Neural cell (in vitro differentiated cells): Measurements from ENCODE around the gene CFDP1. TPM values are rescaled to one million over a fixed set of nuclear protein-coding genes. Genes with fewer than 3 reads are reported as not detected.

Experiments used
- H2AFZ ChIP-seq: fragments of 200-600, 300-800 bp; sonication (generic), shearing (Covaris generic); 2 replicates; pipeline ENCODE4 v1.6.0; 2014; ENCODE audit warnings: low read depth, mild to moderate bottlenecking, antibody characterized with exemption, low read length, moderate library complexity
- H3F3A ChIP-seq: fragments of 200-600 bp; shearing (Covaris generic); 2 replicates; pipeline ENCODE4 v1.6.1; 2016; ENCODE audit warnings: mild to moderate bottlenecking, moderate library complexity, mixed read lengths, antibody characterized with exemption, low read length; ENCODE audit not compliant: insufficient read depth, poor library complexity, severe bottlenecking
- H3K27ac ChIP-seq: fragments of 200-600, 300-800 bp; sonication (generic), shearing (Covaris generic); 2 replicates; pipeline ENCODE4 v1.5.1; 2014; ENCODE audit warnings: mild to moderate bottlenecking, low read length, moderate library complexity
- H3K27me3 ChIP-seq: fragments of 300-800, 200-600 bp; sonication (generic), shearing (Covaris generic); 2 replicates; pipeline ENCODE4 v1.6.0; 2014; ENCODE audit warnings: mild to moderate bottlenecking, low read depth, low read length, moderate library complexity; ENCODE audit not compliant: insufficient read depth
- H3K36me3 ChIP-seq: fragments of 300-800, 200-600 bp; sonication (generic), shearing (Covaris generic); 2 replicates; pipeline ENCODE4 v1.5.1; 2014; ENCODE audit warnings: mild to moderate bottlenecking, antibody characterized with exemption, low read length, moderate library complexity; ENCODE audit not compliant: insufficient read depth
- H3K4me2 ChIP-seq: fragments of 300-800, 200-600 bp; sonication (generic), shearing (Covaris generic); 2 replicates; pipeline ENCODE4 v1.6.0; 2014; ENCODE audit warnings: mild to moderate bottlenecking, low read length
- H3K4me3 ChIP-seq: fragments of 300-800, 200-600 bp; sonication (generic), shearing (Covaris generic); 2 replicates; pipeline ENCODE4 v1.5.1; 2014; ENCODE audit warnings: mild to moderate bottlenecking, low read length, moderate library complexity
- H3K79me2 ChIP-seq: fragments of 200-600 bp; shearing (Covaris generic); replicated peaks from 2 replicates; pipeline ENCODE4 v1.6.0; 2014; ENCODE audit warnings: mild to moderate bottlenecking, low read length, moderate library complexity; ENCODE audit not compliant: insufficient read depth
- H3K9ac ChIP-seq: fragments of 300-800, 200-600 bp; sonication (generic), shearing (Covaris generic); 2 replicates; pipeline ENCODE4 v1.6.1; 2016; ENCODE audit warnings: mild to moderate bottlenecking, low read length, mixed read lengths
- H3K9me2 ChIP-seq: fragments of 200-600 bp; shearing (Covaris generic); 2 replicates; pipeline ENCODE4 v1.6.1; 2016; ENCODE audit warnings: mild to moderate bottlenecking, low read length, mixed read lengths; ENCODE audit not compliant: insufficient read depth
- H3K9me3 ChIP-seq: fragments of 200-600, 300-800 bp; sonication (generic), shearing (Covaris generic); 2 replicates; pipeline ENCODE4 v1.6.1; 2016; ENCODE audit warnings: mild to moderate bottlenecking, mixed run types, low read length, moderate library complexity, mixed read lengths
- H4K20me1 ChIP-seq: fragments of 200-600 bp; shearing (Covaris generic); 2 replicates; pipeline ENCODE4 v1.6.1; 2016; ENCODE audit warnings: mild to moderate bottlenecking, mixed run types; ENCODE audit not compliant: insufficient read depth
- CTCF ChIP-seq: fragments of 450-650 bp; IDR thresholded peaks from 2 replicates; pipeline ENCODE4 v1.5.1; 2014; ENCODE audit warnings: antibody characterized with exemption, mild to moderate bottlenecking, moderate library complexity; ENCODE audit not compliant: poor library complexity, severe bottlenecking
- EP300 ChIP-seq: fragments of 450-650 bp; conservative IDR thresholded peaks from 2 replicates; pipeline ENCODE4 v1.6.1; 2014; ENCODE audit warnings: antibody characterized with exemption, mild to moderate bottlenecking, moderate library complexity; ENCODE audit not compliant: poor library complexity, severe bottlenecking
- EZH2 ChIP-seq: fragments of 200-600, 300-800 bp; shearing (Covaris generic), sonication (generic); IDR thresholded peaks from 2 replicates; pipeline ENCODE4 v1.6.1; 2014; ENCODE audit warnings: antibody characterized with exemption, low read length, borderline replicate concordance, mild to moderate bottlenecking; ENCODE audit not compliant: insufficient read depth, poor library complexity, severe bottlenecking
- MXI1 ChIP-seq: fragments of 450-650 bp; conservative IDR thresholded peaks from 2 replicates; pipeline ENCODE4 v1.6.1; 2014; ENCODE audit warnings: antibody characterized with exemption, mild to moderate bottlenecking; ENCODE audit not compliant: poor library complexity, severe bottlenecking
- POLR2AphosphoS5 ChIP-seq: IDR thresholded peaks from 2 replicates; pipeline ENCODE4 v1.6.1; 2012
- RAD21 ChIP-seq: fragments of 450-650 bp; conservative IDR thresholded peaks from 2 replicates; pipeline ENCODE4 v1.6.1; 2014; ENCODE audit warnings: antibody characterized with exemption, mild to moderate bottlenecking, moderate library complexity
- REST ChIP-seq: IDR thresholded peaks from 2 replicates; pipeline ENCODE4 v1.6.1; 2012; ENCODE audit warnings: borderline replicate concordance
- SMC3 ChIP-seq: fragments of 450-650 bp; conservative IDR thresholded peaks from 2 replicates; pipeline ENCODE4 v1.6.1; 2014; ENCODE audit warnings: antibody characterized with exemption, mild to moderate bottlenecking, moderate library complexity; ENCODE audit not compliant: poor library complexity
- TAF1 ChIP-seq: IDR thresholded peaks from 2 replicates; pipeline ENCODE4 v1.6.1; 2012; ENCODE audit warnings: low read depth
- polyA plus RNA-seq: library from polyadenylated mRNA; depleted of rRNA; stranded (reverse); fragments of >200 nt; gene quantifications from 2 replicates; pipeline ENCODE4 v1.2.3, GENCODE V29; 2014

Gene CFDP1
- polyA plus RNA-seq, 1 donor from 2014 or later = 201 TPM

- H3K9ac ChIP-seq = no peak overlapping the region
- H3K79me2 ChIP-seq = no peaks in the 10 kb centered on the region
- H3K9me2 ChIP-seq = no peaks in the 10 kb centered on the region
- H3K4me3 ChIP-seq = no peak overlapping the region
- H3K36me3 ChIP-seq = no peaks in the 10 kb centered on the region
- no peak for TF ChIP-seq EP300
- no peak for TF ChIP-seq SMC3
- no peak for TF ChIP-seq EZH2
- no peak for TF ChIP-seq POLR2AphosphoS5
- TF ChIP-seq TAF1 = no peak
- no peak for TF ChIP-seq RAD21
- no peaks in the 10 kb centered on the region for H3K27me3 ChIP-seq
- H3K27ac ChIP-seq = no peak overlapping the region
- no peak overlapping the region for H3K4me2 ChIP-seq
- peaks cover 4% of the 10 kb centered on the region for H3F3A ChIP-seq
- no peaks in the 10 kb centered on the region for H3K9me3 ChIP-seq
- no peak overlapping the region for H2AFZ ChIP-seq
- H4K20me1 ChIP-seq = no peaks in the 10 kb centered on the region
These were observed 71.4 kb downstream of the CFDP1 start for GRCh38 chr16:75361936-75362335.

GRCh38 chr16:75354170-75354569 lies 79.1 kb downstream of the CFDP1 start:
- Histone ChIP-seq H3F3A (no peaks in the 10 kb centered on the region), H3K79me2 (no peaks in the 10 kb centered on the region), H3K27ac (no peak overlapping the region), H3K4me2 (no peak overlapping the region), H3K27me3 (no peaks in the 10 kb centered on the region), H3K9me2 (no peaks in the 10 kb centered on the region), H3K9me3 (no peaks in the 10 kb centered on the region), H3K36me3 (no peaks in the 10 kb centered on the region), H4K20me1 (no peaks in the 10 kb centered on the region), H2AFZ (no peak overlapping the region), H3K9ac (no peak overlapping the region), H3K4me3 (no peak overlapping the region)
- TF ChIP-seq TAF1 (no peak), RAD21 (no peak), POLR2AphosphoS5 (no peak), EZH2 (no peak), MXI1 (no peak), CTCF (no peak), SMC3 (no peak), EP300 (no peak), REST (no peak)
